HG02798 (cell line): ENCODE measurements around the gene DLG2.

Experiments used
- ATAC-seq: cut with Tn5 transposase; IDR thresholded peaks from one replicate; pipeline ENCODE4 v1.9.1; 2021; ENCODE audit warnings: mild to moderate bottlenecking; ENCODE audit not compliant: unreplicated experiment, poor library complexity

DLG2 gene

DNA sequence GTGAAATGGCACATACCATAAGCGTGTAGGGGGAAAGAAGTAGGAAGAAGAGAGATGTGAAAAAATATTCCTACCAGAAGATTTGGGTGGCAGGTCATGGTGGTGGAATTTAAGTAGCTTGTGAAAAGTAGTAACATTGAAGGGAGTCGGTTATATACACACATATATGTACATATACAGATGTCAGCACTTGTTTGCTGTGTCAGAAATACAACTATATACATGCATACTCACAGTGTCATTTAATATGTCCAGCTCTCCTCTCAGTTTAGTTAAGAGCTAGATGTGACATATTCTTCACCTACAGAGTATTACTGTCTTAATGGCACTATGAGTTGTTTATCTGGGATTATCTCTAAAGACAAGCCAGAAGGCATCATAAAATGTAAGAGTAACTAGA lies 1353.6 kb downstream of the DLG2 start:
- ATAC-seq, result no peak

DNA sequence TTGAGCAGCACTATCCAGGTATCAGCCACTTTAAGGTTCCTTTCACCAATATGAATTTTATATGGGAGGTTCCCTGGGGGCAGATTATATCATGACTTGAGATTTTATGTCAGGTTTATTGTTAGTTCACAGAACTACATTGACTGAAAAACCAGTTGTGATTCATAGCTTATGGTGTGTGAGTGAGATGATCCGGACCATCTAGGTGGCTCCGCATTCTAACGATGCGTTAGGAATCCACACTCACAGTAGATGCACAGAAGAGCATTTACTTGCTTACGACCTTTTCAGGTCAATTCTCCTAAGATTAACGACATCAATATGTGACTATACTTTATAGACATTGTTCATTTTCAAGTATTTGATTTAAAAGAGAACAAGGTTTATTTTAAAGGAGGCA lies 1356.7 kb downstream of the DLG2 start:
- no peak for ATAC-seq

DNA sequence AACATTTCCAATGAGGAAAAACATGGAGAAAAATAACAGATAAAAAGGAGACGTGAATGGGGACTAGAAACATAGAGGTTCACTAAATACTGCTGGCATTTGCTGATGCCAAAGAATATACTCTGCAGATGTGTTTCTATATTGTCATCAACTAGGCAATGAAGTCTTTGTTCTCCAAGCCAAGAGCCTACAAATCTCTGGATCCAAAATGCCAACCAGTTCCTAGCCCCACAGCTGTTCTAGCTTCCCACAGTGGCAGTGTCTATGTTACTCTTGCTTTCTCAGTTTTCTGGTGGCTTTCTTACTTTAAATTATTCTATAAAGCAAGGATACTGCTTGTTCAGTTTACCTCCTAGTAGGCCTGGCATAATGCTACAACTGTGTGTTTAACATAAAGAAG lies 1363.1 kb downstream of the DLG2 start:
- no peak for ATAC-seq

DNA sequence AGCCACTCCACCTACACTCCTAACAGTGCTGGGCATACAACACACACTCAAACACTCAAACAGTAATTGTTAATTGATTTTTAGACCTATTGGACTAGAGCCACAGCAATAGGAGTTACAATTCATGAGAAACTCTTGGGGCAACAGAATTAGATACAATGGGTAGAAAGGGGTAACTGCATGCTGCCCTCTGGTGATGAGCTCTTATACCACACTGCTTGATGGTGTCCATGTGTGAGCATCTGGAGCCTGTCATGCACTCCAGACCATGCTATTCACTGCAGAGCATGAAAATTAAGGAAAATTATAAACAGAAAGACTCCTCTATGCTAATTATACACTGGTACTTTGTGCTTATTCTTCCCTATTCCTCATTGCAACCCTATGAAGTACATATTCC lies 1365.4 kb downstream of the DLG2 start:
- ATAC-seq, result no peak

DNA sequence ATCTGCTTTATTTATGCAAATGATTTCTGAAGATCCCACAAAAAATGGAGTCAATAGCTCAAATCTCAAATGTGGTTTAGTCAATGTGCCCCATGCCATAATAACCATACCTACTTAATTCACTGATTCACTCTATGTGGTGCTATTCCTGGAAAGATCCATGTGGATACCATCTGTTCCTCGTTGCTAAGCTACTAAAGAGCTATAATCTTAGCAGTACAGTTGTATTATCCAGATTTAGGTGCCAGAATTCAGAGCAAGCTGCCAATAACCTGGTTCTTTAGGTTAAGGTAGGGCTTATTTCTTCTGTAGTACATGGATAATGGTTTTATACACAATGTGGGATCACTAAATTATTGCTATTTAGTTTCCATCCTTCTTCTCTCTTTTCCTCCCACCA lies 1366.3 kb downstream of the DLG2 start:
- no peak for ATAC-seq

DNA sequence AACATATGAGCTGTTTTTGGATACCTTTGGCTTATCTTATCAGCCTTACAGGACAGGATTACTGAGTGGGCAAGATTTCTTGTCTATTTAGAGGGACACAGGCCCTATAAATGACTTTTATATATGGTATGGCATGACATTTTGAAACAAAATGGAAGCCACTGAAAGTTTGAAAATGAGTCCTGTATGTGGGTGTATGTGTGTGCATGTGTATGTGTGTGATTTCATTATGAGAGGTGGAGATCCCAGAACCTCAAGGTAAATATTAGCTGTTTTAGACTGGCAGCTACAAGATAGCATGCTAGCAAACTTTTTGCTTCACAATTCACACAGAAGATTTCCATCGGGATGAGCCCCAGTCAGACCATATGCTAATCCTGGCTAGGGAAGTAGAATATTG lies 1370.5 kb downstream of the DLG2 start:
- peak; percentile 49 for ATAC-seq

DNA sequence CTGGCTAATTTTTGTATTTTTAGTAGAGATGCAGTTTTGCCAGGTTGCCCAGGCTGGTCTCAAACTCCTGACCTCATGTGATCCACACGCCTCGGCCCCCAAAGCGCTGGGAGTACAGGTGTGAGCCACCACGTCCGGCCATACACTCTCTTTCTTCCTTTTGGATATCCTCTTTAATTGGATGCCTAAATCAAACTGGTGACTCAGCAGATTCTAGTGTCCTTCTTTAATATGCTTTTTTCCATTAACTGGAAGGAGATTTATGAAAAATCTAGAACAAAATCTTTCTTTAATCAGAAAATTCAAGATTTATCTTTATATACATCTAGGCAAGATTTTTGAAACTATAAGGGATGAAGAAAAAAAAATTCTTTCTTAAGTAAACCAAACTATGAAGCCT lies 1371.7 kb downstream of the DLG2 start:
- no peak for ATAC-seq

DNA sequence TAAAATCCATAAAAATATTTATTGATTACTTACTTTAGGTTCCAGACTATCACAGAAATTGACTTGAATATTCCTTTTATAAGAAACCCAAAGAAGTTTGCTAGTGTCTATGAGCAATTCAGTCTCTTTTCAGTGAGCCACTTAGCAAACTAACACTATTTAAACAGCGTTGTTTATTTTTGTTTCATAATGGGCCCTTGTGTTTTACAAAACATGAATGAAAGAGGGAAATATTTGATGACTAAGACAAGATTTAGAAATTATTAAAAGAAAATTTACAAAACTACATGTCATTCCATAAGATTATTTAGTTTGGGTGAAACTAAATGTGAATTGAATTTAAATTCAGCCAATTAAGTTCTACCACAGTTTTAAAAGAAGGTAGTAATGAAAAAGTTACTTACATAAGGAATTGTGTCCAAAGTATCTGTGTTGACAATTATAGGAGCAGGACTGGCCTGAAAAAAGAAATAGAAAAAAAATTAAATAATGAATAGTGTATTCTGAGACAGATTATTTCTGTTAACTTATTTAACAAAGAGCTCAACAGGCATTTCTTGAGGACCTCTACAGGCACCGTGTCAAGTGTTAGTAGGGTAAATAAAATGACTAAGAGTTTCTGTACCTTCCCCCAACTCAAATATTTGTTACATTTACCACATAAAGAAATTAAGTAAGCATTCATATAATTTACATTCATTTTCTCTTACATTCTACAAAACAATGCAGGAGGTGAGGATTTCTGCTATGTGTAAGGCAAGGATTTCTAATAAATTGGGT lies 1376.1 kb downstream of the DLG2 start:
- ATAC-seq, result no peak

DNA sequence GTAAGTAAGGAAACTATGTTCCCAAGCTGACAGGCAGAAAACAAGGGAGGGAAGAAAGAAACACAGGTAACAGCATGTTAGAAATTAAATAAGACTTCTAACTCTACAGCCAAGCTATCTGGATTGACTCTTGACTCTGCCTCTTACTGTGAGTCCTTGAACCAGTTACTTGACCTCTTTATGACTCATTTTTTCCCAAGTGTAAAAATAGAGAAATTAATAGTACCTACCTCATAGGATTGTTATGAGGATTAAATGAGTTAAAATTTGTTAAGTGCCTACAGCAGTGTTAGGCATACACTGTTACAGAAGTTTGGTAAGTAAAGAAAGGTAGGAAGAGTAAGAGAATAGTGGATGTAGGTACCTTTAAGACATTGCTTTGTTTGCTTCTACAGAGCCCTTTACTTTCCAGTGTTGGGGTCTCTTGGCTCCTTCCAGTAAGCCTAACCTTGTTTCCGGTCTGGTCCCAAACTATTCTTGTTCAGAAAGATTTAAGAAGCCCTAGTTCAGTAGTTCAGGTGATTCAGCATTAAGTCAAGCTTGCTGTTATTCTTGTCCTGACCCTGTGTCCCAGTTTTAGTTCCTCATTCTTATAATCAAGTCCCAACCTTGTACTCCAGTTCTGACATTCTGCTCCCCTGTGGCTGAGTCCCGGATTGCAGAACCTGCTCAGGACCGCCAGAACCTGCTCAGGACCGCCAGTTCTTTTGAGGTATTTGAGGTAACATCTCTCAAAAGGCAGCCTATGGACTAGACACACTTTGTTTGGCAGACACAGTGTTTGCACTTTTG lies 1377.6 kb downstream of the DLG2 start:
- ATAC-seq, result peak; percentile 77

DNA sequence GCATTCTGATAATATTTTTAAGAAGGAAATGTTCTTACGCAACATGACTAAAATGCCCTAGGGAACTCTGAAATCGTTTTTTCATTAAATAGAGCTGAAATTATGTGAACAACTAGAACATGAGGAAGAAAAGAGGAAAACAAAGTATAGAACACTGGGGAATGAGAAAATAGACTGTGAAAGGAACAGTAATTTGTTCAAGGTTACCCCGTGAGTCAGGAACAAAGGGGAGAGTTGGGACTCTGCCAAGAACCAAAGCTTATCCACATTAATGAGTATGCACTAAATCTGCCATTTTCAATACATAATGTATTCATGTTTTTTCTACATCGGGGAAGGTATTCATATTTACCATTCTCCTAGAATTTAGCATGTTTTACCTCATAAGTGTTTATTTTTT lies 1379.2 kb downstream of the DLG2 start:
- ATAC-seq, result no peak

DNA sequence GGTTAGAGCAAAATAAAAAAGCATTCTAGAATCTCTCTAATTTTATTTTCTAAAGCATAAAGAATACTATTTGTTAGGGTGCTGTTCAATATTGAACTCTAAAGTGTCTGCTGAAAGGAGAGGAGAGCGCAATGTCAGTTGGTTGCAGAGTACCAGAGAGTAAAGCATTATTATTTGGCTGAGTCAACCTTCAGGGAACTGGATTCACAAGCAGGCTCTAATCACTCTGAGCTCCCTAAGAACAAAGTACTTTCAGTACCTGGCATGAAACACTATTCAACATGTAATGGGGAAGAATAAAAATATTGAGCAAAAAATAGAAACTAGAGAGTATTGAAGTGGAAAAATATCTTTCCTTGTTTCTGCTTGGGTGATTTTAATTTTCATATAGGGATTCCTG lies 1380.0 kb downstream of the DLG2 start:
- ATAC-seq, result no peak

DNA sequence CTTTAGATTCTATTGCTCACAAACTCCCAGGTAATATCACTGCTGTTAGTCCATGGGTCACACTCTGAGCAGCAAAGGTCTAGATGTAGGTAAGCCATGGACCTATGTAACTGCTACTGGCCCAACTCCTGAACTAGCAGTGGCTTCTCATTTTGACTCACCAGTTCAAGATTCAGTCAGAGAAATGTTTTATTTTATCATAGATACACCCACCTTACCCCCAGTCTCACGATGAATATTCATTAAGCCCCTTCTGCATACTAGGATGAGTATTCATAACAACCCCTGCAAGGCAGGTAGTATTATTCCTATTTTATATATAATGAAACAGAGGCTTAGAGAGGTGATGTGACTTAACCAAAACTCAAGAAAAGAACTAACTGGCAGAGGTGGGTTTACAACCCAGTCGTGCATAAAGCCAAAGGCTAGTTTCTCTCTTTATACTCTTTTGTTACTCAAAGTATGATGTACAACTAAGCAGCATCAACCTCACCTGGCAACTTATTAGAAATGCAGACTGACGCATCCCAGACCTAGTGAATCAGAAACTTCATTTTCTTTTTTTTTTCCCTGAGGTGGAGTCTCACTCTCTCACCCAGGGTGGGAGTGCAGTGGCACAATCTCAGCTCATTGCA lies 1383.4 kb downstream of the DLG2 start:
- ATAC-seq, result peak; percentile 70

DNA sequence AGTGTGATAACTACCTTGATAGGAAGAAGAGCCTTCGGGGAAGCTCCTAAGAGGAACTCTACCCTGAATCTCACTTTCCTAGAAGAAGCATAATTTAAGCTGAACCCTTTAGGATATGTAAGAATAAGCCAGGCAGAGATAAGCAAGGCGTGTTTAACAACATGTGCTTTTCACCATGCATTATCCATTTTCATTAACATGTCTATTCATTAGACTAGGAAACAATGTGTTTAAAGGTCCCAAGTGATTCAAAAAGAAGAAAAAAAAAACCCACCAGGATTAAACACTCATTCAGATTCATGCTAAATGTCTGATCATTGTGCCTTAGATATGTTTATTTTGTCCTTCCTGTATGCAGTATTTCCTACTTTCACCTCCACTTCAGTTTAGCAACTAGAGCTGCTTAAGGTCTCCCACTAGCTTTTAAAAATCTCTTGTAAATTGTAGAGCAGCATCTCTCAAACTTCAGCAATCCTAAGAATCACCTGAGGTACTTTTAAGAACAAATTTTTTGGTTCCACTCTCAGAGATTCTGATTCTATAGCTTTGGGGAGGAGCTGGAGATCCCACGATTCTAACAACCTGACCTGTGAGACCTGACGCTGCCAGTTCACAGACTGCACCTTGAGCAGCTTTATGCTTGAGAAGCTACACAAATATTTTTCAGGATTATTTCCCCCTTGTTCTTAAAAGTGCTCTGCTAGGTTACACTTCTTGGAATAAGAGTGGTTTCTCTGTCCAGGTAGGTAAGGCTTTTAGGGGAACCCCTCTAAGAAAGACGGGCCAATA lies 1385.6 kb downstream of the DLG2 start:
- no peak for ATAC-seq

DNA sequence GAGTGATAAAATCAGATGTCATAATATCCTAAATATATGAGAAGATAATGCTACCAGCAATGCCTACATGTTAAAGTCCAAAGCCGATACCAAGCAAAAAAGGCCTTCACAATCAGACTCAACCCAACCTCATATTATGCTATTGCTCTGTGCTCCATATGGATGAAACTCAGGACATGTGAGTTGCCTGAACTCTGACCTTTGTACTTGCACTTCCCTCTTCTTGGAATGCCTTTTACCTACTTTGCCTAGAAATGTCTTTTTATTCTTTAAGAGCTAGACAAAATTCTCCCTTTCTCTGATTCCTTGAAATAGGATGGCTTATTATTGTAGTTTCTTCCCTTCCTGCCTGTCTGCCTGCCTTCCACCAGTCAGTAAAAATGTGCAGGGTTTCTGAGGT lies 1386.3 kb downstream of the DLG2 start:
- ATAC-seq, result no peak

DNA sequence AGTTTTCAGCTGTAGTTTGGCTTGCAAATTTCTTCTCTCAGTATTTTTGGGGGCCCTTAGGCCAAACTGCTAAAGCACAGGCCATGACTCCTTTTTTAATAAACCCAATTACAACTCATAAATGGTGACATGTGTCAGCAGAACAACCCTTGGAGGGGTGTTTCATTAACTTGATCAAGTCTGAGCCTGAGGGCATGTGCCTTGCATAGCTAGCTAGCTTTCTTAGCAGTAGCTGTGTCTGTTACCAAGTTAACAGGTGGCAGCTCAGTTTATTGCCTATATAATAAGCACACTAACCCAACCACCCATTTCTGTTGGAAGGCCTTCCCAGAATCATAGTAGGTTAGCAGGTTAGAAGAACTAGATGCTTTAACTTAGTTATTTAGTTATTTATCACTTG lies 1390.7 kb downstream of the DLG2 start:
- no peak for ATAC-seq

DNA sequence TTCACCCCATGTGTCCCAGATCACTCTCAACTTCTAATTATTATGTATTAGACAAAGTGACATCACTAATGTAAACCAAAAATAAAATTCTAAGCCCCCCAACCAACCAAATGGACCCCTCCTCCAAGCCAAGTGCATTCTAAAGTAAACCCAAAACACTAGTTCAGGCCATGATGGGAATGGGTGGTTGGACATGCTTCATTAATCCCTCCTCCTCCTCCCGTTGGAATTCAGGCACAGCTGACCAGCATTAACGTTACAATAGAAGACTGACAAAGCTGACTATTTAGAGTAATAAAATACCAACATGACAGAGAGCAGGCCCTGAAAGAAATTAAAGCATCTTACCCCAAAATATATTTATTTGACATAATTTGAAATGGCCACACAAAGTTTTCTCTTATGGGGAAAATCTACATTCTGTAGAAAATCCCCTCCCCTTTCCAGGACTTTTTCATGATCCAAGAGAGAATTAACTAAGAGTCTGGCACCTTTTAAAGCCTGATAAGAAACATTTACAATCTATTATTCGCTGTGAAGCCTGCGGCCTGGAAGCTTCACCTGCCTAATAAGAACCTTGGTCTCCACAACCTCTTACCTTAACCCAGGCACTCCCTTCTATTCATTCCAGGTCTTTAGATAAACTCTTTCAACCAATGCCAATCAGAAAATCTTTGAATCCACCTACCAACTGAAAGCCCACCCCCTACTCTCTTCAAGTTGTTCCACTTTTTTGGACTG lies 1392.5 kb downstream of the DLG2 start:
- no peak for ATAC-seq

DNA sequence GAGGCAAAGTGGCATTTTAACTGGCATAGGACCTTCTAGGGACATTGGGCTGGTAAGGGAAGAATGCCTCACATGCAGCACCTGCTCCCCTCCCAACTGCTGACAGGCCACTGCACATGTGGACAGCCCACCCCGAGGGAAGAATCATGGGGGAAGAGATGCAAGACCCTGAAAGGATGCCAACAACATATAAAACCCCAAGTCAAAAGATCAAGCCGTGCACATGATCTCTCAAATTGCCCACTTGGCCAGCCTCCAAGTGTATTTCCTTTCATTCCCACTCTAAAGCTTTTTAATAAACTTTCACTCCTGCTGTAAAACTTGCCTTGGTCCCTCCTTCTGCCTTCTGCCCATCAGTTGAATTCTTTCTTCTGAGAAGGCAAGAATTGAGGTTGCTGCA lies 1393.1 kb downstream of the DLG2 start:
- ATAC-seq, result no peak

DNA sequence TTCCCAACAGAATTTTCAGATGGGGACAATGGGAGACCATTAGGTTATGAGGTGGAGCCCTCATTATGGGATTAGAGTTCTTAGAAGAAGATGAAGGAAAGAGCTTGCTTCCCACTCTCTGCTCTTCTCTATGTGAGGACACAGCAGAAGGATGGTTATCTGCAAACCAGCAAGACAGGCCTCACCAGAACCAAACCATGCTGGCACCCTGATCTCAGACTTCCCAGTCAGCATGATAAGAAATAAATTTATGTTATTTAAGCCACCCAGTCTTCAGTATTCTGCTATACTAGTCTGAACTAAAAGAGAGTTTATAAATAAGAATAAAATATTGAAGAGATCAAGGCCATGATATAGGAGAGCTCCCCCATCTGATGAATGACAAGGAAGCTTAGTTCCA lies 1394.6 kb downstream of the DLG2 start:
- ATAC-seq, result no peak

DNA sequence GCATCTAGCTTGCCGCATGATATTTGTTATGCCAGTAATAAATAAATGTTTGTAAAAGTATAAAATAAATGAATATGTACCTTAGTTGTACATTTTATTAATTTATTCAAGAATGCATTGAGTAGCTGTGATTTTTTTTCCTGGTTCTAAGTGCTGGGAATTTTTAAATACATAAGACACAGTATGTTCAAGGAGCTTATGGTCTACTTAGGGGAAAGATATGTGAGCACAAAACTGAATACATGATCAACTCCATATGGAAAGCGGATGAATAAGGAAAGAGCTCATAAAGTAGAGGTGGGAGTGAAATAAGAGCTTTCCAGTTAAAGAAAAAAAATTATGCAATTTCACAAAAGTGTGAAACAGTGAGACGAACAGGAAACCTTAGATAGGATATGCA lies 1396.7 kb downstream of the DLG2 start:
- no peak for ATAC-seq
